Tongue (tissue), 2 donors: ENCODE results near the gene TDO2. TPM values are rescaled to one million over a fixed set of nuclear protein-coding genes. Genes with fewer than 3 reads are reported as not detected.
A peak's percentile ranks its signal among the peaks of the same experiment; 100 is the strongest.
"Not testable (repeated sequence)": the region's sequence is repeated elsewhere in the genome, so short reads cannot be mapped to it uniquely, and the experiment has no call there.

Experiments used
- DNase-seq: peaks from one replicate; pipeline ENCODE4 v3.0.0-alpha.2; 2015
- total RNA-seq: library from RNA; depleted of rRNA; stranded (reverse); fragments of >200 nt; gene quantifications from one replicate; pipeline ENCODE4 v1.2.3, GENCODE V29; 2014

Gene TDO2
- 1.0 TPM for total RNA-seq

DNA sequence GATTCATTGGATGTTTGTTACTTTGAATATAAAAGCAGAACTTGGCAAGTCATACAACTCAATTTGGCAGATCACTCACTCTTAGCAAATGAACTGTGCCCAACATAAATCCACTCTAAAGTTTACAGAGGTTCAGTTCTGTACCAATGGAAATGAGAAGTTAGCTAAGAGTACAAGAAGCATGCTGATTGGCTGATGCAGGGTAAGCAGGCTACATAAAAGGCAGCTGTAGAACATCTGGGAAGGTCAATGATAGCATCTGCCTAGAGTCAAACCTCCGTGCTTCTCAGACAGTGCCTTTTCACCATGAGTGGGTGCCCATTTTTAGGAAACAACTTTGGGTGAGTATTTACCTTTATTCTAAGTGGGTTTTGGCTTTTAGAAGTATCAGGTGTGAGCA lies at the start of gene TDO2:
TDO2 (plus strand) TSS at position 244 of the 400 bp plus-strand sequence; CDS start at position 307, 63 bp downstream.
- peak; percentile 16 for DNase-seq

- no peak for DNase-seq
Measured at GRCh38 chr4:155854582-155855226, 48.8 kb upstream of the TDO2 start.

DNA sequence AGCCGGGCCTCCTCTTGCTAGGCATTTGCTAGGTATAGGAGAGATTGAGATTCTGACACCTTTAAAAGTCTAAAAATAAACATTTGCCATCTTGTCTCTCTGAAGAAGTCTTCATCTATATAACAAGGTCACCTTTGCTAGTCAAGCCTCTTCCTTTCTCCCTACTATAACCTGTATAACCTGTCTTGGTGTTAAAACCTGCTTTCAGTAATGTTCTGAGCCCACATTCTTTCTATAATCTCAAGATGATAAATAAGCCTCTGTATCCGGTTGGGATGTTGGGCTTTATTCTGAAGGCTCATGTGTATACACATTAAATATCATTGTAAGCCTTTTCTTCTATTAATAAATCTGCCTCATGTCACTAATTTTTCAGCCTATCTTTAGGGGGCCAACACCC lies 47.6 kb upstream of the TDO2 start:
- DNase-seq, result peak; percentile 45

GRCh38 chr4:155866177-155866576 lies 37.3 kb upstream of the TDO2 start, which contains the start of gene ASIC5:
TSS of gene ASIC5 (minus strand) at chr4:155866277. CDS start at chr4:155866226, 51 bp downstream.
- no peak for DNase-seq

- no peak for DNase-seq
Measured at GRCh38 chr4:155875878-155876277, 27.6 kb upstream of the TDO2 start.

GRCh38 chr4:155877971-155878370 lies 25.5 kb upstream of the TDO2 start:
- no peak for DNase-seq

GRCh38 chr4:155878611-155879010 lies 24.9 kb upstream of the TDO2 start:
- DNase-seq, result no peak

- no peak for DNase-seq
Measured at GRCh38 chr4:155879767-155880166, 23.7 kb upstream of the TDO2 start.

DNA sequence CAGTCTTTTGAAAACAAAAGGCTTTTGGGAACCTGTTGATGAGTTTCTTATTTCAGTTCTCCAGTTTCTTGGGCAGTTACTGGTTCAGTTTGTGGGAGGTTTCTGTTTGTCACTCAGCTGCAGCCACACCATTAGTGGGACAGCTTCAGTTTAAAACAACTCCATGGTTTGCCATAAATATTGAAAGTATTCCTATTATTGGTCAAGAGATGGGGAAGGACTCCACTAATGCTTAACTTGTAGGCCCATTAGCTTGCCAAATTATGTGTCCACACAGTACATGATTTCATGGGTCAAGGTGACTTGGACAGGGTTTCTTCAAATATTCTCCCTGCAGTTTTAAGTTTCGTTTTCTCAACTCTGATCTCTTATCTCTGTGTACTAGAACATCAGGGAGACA lies 21.9 kb upstream of the TDO2 start:
- DNase-seq, result no peak

- DNase-seq, result no peak
Measured at GRCh38 chr4:155883895-155884294, 19.6 kb upstream of the TDO2 start.

DNA sequence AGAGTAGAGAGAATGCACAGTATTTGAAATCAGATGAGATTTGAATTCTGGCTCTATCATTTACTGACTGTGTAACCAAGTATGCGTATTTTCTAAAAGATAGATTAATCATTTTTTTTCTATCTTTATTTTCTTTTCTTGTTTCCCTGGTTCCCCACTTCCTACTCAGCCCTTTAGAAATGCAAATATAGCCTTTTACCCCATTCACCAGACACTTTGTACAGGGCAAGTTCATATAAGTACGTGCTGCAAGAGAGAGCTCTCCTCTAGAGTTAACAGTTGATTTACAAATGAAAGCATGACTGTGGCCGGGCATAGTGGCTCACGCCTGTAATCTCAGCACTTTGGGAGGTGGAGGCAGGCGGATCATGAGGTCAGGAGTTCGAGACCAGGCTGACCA lies 17.8 kb upstream of the TDO2 start:
- no peak for DNase-seq

DNA sequence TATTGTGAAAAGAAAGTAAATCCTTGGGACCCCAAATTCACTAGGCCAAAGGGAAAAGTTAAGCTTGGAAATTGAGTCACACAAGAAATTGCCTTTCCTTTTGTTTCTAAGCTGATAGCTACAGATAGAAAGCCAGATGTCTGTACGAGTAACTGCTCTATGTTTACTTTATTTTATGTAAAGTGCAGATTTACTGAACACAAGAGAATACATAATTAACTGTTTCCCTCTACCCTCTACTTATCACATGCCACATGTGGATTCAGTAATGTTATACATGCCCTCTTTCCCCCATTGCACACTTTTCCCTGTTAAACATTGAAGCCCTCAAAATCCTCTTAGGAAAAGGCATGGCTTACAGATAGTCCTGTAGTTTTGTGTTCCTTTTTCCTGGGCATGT lies 16.5 kb upstream of the TDO2 start:
- DNase-seq, result no peak

GRCh38 chr4:155887847-155888570 lies 15.5 kb upstream of the TDO2 start:
- no peak for DNase-seq

GRCh38 chr4:155889031-155889793 lies 14.3 kb upstream of the TDO2 start:
- DNase-seq, result peak; percentile 4

GRCh38 chr4:155889946-155890345 lies 13.6 kb upstream of the TDO2 start:
- no peak for DNase-seq

DNA sequence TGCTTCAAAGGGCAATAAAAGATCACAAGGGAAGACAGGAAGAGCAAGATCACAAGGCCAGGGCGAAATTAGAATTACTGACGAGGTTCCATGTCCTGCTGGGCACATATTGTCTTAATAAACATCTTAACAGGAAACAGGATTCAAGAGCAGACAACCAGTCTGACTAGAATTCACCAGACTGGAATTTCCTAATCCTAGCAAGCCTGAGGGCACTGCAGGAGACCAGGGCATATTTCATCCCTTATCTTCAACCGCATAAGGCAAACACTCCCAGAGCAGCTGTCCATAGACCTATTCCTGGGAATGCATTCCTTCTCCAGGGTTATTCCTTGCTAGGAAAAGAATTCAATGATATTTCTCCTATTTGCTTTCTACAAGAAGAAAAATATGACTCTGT lies 12.4 kb upstream of the TDO2 start:
- no peak for DNase-seq

- DNase-seq, result not testable (repeated sequence)
Measured at GRCh38 chr4:155898371-155898770, 5.1 kb upstream of the TDO2 start.

DNA sequence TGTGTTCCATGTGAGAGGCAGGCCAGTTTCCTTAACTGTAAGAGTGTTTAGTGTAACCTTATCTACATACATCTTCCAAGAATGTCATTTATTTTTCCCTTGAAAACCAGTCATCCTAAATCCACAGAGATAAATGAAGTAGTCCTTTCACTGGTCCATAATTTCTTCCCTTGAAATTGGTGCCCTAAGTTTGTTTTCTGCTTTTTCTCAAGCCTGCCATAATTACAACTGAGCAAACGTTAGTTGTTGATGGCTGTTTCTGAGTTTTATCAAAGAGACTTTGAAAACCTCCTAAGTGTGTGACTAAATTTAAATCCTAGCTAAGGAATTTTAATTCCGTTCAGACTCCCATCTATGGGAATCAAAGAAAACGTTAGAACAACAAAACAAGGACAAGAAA lies 3.6 kb upstream of the TDO2 start:
- no peak for DNase-seq

- DNase-seq, result peak; percentile 2
Measured at GRCh38 chr4:155900381-155900780, 3.1 kb upstream of the TDO2 start.

GRCh38 chr4:155901013-155901412 lies 2.5 kb upstream of the TDO2 start:
- DNase-seq, result no peak

- no peak for DNase-seq
Measured at GRCh38 chr4:155904331-155904730, 835 bp downstream of the TDO2 start.

DNA sequence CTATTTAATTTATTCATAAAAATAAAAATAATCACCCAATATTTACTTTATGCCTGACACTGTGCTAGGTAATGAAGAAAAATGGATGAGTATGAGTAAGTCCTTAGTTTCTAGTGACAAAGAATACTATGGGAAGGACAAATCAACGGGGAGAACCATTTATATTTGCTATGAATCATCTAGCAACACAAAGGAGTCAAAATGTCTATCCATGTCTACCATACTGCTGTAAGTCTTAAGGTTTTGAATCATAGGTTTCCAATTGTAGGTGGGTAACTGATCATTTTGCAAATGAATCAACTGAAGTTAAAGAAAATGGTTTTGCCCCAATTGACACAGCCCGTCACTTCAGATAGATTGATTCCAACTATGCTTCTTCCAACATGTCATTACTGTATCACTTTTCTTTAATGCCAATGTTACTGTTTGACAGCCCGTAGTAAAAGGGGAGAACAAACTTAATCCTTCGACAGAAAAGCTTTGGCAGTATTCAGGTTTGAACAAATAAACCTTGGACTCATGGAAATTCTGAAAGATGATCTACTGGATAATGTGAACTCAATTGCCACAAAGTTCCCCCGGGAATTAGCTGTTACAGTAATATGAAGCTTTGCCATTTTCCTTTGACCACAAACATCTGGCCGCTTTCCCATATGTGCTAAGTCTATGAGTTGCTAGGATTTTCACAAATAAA lies 3.2 kb downstream of the TDO2 start:
- DNase-seq, result peak; percentile 90

- peak; percentile 4 for DNase-seq
Measured at GRCh38 chr4:155907556-155907955, 4.1 kb downstream of the TDO2 start.
